ENCODE data around the gene PITPNC1.

- TF ChIP-seq, protein P1, sequence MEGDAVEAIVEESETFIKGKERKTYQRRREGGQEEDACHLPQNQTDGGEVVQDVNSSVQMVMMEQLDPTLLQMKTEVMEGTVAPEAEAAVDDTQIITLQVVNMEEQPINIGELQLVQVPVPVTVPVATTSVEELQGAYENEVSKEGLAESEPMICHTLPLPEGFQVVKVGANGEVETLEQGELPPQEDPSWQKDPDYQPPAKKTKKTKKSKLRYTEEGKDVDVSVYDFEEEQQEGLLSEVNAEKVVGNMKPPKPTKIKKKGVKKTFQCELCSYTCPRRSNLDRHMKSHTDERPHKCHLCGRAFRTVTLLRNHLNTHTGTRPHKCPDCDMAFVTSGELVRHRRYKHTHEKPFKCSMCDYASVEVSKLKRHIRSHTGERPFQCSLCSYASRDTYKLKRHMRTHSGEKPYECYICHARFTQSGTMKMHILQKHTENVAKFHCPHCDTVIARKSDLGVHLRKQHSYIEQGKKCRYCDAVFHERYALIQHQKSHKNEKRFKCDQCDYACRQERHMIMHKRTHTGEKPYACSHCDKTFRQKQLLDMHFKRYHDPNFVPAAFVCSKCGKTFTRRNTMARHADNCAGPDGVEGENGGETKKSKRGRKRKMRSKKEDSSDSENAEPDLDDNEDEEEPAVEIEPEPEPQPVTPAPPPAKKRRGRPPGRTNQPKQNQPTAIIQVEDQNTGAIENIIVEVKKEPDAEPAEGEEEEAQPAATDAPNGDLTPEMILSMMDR (conservative IDR thresholded peaks at IDR 0.05; ENCODE audit: low read depth, low read length) = peak; percentile 61
- TF ChIP-seq EZH2 (IDR thresholded peaks at IDR 0.05; ENCODE audit: low read length, unreplicated experiment) (no peak), EZH2phosphoT487 (IDR thresholded peaks at IDR 0.05; ENCODE audit: borderline replicate concordance, low read length) (no peak)
Measured at GRCh38 chr17:67378454-67379250, 1.6 kb downstream of the PITPNC1 start.

All from PC-3 (cell line).